Keratinocyte (primary cell): Measurements from ENCODE around the gene SEMA3A. TPM values are rescaled to one million over a fixed set of nuclear protein-coding genes. Genes with fewer than 3 reads are reported as not detected.
A peak's percentile ranks its signal among the peaks of the same experiment; 100 is the strongest.

ENCODE experiments used
- DNase-seq: peaks from one replicate; pipeline ENCODE4 v3.0.0-alpha.2; 2011; ENCODE audit warnings: low read depth, missing footprints, low spot score
- FAIRE-seq: peaks from 2 replicates; lab custom pipeline; 2011; peaks lifted over from hg19 to GRCh38; lab: Jason Lieb, UNC
- H2AFZ ChIP-seq: 2 replicates; pipeline ENCODE4 v1.6.0; 2012; ENCODE audit warnings: low read length, control low read depth, inconsistent platforms; ENCODE audit not compliant: control insufficient read depth
- H3K27ac ChIP-seq: 2 replicates; pipeline ENCODE4 v1.5.1; 2011; ENCODE audit warnings: low read length; ENCODE audit not compliant: control insufficient read depth, insufficient read depth
- H3K27me3 ChIP-seq: 3 replicates; pipeline ENCODE4 v1.6.0; 2011; ENCODE audit warnings: low read length; ENCODE audit not compliant: control insufficient read depth, insufficient read depth; ENCODE audit errors: extremely low read depth
- H3K36me3 ChIP-seq, 2 experiments: 2 replicates in 1 of 2; 3 replicates in 1 of 2; pipeline ENCODE4 v1.5.1; 2011; ENCODE audit warnings: low read length in 2 of 2, mild to moderate bottlenecking in 1 of 2; ENCODE audit not compliant: control insufficient read depth in 2 of 2, insufficient read depth in 2 of 2; ENCODE audit errors: extremely low read depth in 1 of 2
- H3K4me1 ChIP-seq: 3 replicates; pipeline ENCODE4 v1.5.1; 2011; ENCODE audit warnings: low read length; ENCODE audit not compliant: control insufficient read depth, insufficient read depth; ENCODE audit errors: extremely low read depth
- H3K4me2 ChIP-seq: 3 replicates; pipeline ENCODE4 v1.6.0; 2011; ENCODE audit warnings: low read depth, low read length; ENCODE audit not compliant: control insufficient read depth, insufficient read depth; ENCODE audit errors: extremely low read depth
- H3K4me3 ChIP-seq, 3 experiments: fragments of 200-600 bp in 1 of 3; sonication (generic) in 1 of 3; 2 replicates in 2 of 3; 3 replicates in 1 of 3; pipeline ENCODE4 v1.5.1; 2011 to 2016; ENCODE audit warnings: low read length in 3 of 3, mild to moderate bottlenecking in 3 of 3, control low read depth in 2 of 3, inconsistent platforms in 1 of 3, low read depth in 1 of 3, mixed read lengths in 1 of 3, mixed run types in 1 of 3, moderate library complexity in 1 of 3; ENCODE audit not compliant: control insufficient read depth in 2 of 3, insufficient read depth in 2 of 3; ENCODE audit errors: extremely low read depth in 1 of 3
- H3K79me2 ChIP-seq: 2 replicates; pipeline ENCODE4 v1.6.0; 2012; ENCODE audit warnings: low read length; ENCODE audit not compliant: control insufficient read depth, insufficient read depth
- H3K9ac ChIP-seq: 3 replicates; pipeline ENCODE4 v1.6.0; 2011; ENCODE audit warnings: low read length; ENCODE audit not compliant: control insufficient read depth, insufficient read depth; ENCODE audit errors: extremely low read depth
- H3K9me1 ChIP-seq: 3 replicates; pipeline ENCODE4 v1.6.0; 2011; ENCODE audit warnings: low read length; ENCODE audit not compliant: control insufficient read depth, insufficient read depth; ENCODE audit errors: extremely low read depth
- H3K9me3 ChIP-seq: 2 replicates; pipeline ENCODE4 v1.5.1; 2012; ENCODE audit warnings: low read depth, low read length; ENCODE audit not compliant: control insufficient read depth
- H4K20me1 ChIP-seq: 3 replicates; pipeline ENCODE4 v1.6.0; 2011; ENCODE audit warnings: low read length; ENCODE audit not compliant: control insufficient read depth, insufficient read depth; ENCODE audit errors: extremely low read depth
- CTCF ChIP-seq, 3 experiments: IDR thresholded peaks in 1 of 3; conservative IDR thresholded peaks in 1 of 3; optimal IDR thresholded peaks in 1 of 3; 2 replicates in 2 of 3; 3 replicates in 1 of 3; pipeline versions ENCODE3 to v1.5.1; 2011; ENCODE audit warnings: low read length in 3 of 3, mild to moderate bottlenecking in 3 of 3, moderate library complexity in 2 of 3, control low read depth in 1 of 3, inconsistent platforms in 1 of 3; ENCODE audit not compliant: insufficient read depth in 2 of 3; ENCODE audit errors: extremely low read depth in 1 of 3
- EZH2 ChIP-seq: IDR thresholded peaks from one replicate; pipeline ENCODE4 v1.6.1; 2012; ENCODE audit warnings: inconsistent platforms, mild to moderate bottlenecking, low read length, moderate library complexity
- dilution Hi-C: fragments of 300-500 bp; cut with MboI; formaldehyde crosslinking; loops from one replicate; pipeline ENCODE4 v1.7.0; 2020; ENCODE audit warnings: low sequenced_read_pairs; ENCODE audit not compliant: extremely low pct_ligation_motif_present
- polyA plus RNA-seq, 5 experiments: library from polyadenylated mRNA; depleted of rRNA in 3 of 5; stranded (reverse) in 3 of 5; stranded (forward) in 1 of 5; unstranded in 1 of 5; fragments of >200 nt; gene quantifications; 1 replicate in 1 of 5; 2 replicates in 3 of 5; 3 replicates in 1 of 5; pipeline versions ENCODE4 v1.2.1 to v1.2.3, GENCODE V29; 2011 to 2012; ENCODE audit warnings: missing spikeins in 2 of 5, low read depth in 1 of 5, low replicate concordance in 1 of 5

The SEMA3A gene
- polyA plus RNA-seq, 1 donor (not counting 4 experiments of a cell fraction or from before 2014, with no cell fraction given) = 2.1 TPM

- Histone ChIP-seq H2AFZ (peak overlapping the region; percentile 56), H3K9me3 (no peaks in the 10 kb centered on the region), H3K4me3 (no peak overlapping the region), H4K20me1 (no peaks in the 10 kb centered on the region), H3K9me1 (no peaks in the 10 kb centered on the region), H3K79me2 (no peaks in the 10 kb centered on the region), H3K4me1 (peaks cover 50% of the 10 kb centered on the region), H3K9ac (no peak overlapping the region), H3K36me3 (no peaks in the 10 kb centered on the region), H3K27me3 (no peaks in the 10 kb centered on the region), H3K27ac (peak overlapping the region; percentile 86), H3K4me2 (no peak overlapping the region)
- no peak for TF ChIP-seq CTCF (optimal IDR thresholded peaks at IDR 0.05 in 1 of 3, IDR thresholded peaks at IDR 0.05 in 1 of 3, conservative IDR thresholded peaks at IDR 0.05 in 1 of 3; ENCODE audit: extremely low read depth in 1 of 3, insufficient read depth in 2 of 3, low read length in 3 of 3)
- TF ChIP-seq EZH2 = no peak
- dilution Hi-C loops = no loop called here
- FAIRE-seq (no peak), DNase-seq (no peak)
These were observed 134.6 kb downstream of the SEMA3A start for GRCh38 chr7:84060000-84060399.

- DNase-seq = no peak
- H3K4me3 ChIP-seq = peak overlapping the region in 1 of 3 experiments; percentile 36
- H3K9me1 ChIP-seq = no peaks in the 10 kb centered on the region
- H2AFZ ChIP-seq = peak overlapping the region; percentile 54
- H3K9ac ChIP-seq = peak overlapping the region; percentile 35
- peak overlapping the region; percentile 86 for H3K27ac ChIP-seq
- H3K27me3 ChIP-seq = no peaks in the 10 kb centered on the region
- no peaks in the 10 kb centered on the region for H4K20me1 ChIP-seq
- FAIRE-seq = no peak
- H3K79me2 ChIP-seq = no peaks in the 10 kb centered on the region
- H3K9me3 ChIP-seq = no peaks in the 10 kb centered on the region
- TF ChIP-seq EZH2 = no peak
- no peak for TF ChIP-seq CTCF (optimal IDR thresholded peaks at IDR 0.05 in 1 of 3, IDR thresholded peaks at IDR 0.05 in 1 of 3, conservative IDR thresholded peaks at IDR 0.05 in 1 of 3; ENCODE audit: extremely low read depth in 1 of 3, insufficient read depth in 2 of 3, low read length in 3 of 3)
- no peaks in the 10 kb centered on the region for H3K36me3 ChIP-seq
- peak overlapping the region; percentile 61 for H3K4me2 ChIP-seq
- peaks cover 50% of the 10 kb centered on the region for H3K4me1 ChIP-seq
- dilution Hi-C loops = no loop called here
These were observed 136.1 kb downstream of the SEMA3A start for GRCh38 chr7:84058311-84059076.
